Esophagus squamous epithelium (tissue), 4 donors: ENCODE data around the gene ICA1.
"Not testable (repeated sequence)": the region's sequence is repeated elsewhere in the genome, so short reads cannot be mapped to it uniquely, and the experiment has no call there.

ENCODE experiments used
- CTCF ChIP-seq, 6 experiments: fragments of 450-650 bp in 4 of 6; fragments of 200-600 bp in 2 of 6; sonication (generic) in 2 of 6; IDR thresholded peaks; one replicate each; pipeline ENCODE4 v1.5.1; 2016 to 2019; ENCODE audit warnings: antibody characterized with exemption in 6 of 6, mild to moderate bottlenecking in 4 of 6, moderate library complexity in 4 of 6
- POLR2A ChIP-seq, 4 donors: fragments of 450-650 bp; IDR thresholded peaks; one replicate each; pipeline ENCODE4 v1.6.1; 2017; ENCODE audit warnings: antibody characterized with exemption in 4 of 4, mild to moderate bottlenecking in 4 of 4, moderate library complexity in 3 of 4

- not testable (repeated sequence) for TF ChIP-seq POLR2A, CTCF (IDR thresholded peaks at IDR 0.05)
Measured at GRCh38 chr7:8245032-8245431, 16.9 kb downstream of the ICA1 start.
